ENCODE data around the gene PRODH2. TPM values are rescaled to one million over a fixed set of nuclear protein-coding genes. Genes with fewer than 3 reads are reported as not detected.

Gene PRODH2
- total and polyA plus RNA-seq, 2 of the 13 experiments (the other 11 are each of a cell fraction or from before 2014, with no cell fraction given) = 86.7 to 118 TPM

DNA sequence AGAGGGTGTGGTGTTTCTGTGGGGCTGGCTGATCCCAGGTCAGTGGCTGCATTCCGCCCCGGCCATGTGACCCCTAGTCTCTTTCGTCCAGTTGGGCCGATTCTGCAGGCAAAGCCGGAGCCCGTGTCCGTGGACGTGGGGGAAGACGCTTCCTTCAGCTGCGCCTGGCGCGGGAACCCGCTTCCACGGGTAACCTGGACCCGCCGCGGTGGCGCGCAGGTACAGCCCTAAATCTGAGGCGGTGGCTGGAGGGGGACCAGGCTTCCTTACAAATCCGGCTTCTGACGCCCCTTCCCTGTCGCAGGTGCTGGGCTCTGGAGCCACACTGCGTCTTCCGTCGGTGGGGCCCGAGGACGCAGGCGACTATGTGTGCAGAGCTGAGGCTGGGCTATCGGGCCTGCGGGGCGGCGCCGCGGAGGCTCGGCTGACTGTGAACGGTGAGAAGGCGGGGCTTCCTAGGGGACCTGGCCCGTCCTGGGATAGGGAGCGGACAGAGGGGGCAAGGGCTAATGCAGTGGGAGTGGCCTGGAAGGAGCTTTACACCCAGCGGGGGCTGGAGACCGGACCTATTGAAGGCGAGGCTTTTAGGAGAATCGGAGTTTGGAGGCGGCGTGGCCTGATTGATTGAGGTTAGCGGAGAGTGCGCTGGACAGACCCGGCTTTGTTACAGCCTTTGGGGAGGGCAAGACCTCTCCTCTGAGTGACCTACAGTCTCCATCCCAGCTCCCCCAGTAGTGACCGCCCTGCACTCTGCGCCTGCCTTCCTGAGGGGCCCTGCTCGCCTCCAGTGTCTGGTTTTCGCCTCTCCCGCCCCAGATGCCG is 48.4 kb upstream of the PRODH2 start (continued):
- no peak for TF ChIP-seq HMGXB3 (CRISPR knock-in tag; IDR thresholded peaks at IDR 0.05; ENCODE audit: borderline replicate concordance)
- TF ChIP-seq TBX2 (CRISPR knock-in tag; IDR thresholded peaks at IDR 0.05; ENCODE audit: borderline replicate concordance) = no peak
- TF ChIP-seq GPN1 (CRISPR knock-in tag; IDR thresholded peaks at IDR 0.05; ENCODE audit: borderline replicate concordance) = no peak
- TF ChIP-seq FOXP1 (IDR thresholded peaks at IDR 0.05) = no peak
- no peak for TF ChIP-seq FOXP1 (CRISPR knock-in tag; IDR thresholded peaks at IDR 0.05)
- no peak for TF ChIP-seq FIP1L1 (IDR thresholded peaks at IDR 0.05; ENCODE audit: borderline replicate concordance, insufficient read depth, low read depth, low read length)
- TF ChIP-seq SALL1 (CRISPR knock-in tag; IDR thresholded peaks at IDR 0.05) = no peak
- no peak for TF ChIP-seq ZNF331 (CRISPR knock-in tag; IDR thresholded peaks at IDR 0.05)
- no peak for TF ChIP-seq ZNF713 (CRISPR knock-in tag; IDR thresholded peaks at IDR 0.05)
- TF ChIP-seq, protein P1, sequence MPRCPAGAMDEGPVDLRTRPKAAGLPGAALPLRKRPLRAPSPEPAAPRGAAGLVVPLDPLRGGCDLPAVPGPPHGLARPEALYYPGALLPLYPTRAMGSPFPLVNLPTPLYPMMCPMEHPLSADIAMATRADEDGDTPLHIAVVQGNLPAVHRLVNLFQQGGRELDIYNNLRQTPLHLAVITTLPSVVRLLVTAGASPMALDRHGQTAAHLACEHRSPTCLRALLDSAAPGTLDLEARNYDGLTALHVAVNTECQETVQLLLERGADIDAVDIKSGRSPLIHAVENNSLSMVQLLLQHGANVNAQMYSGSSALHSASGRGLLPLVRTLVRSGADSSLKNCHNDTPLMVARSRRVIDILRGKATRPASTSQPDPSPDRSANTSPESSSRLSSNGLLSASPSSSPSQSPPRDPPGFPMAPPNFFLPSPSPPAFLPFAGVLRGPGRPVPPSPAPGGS (CRISPR knock-in tag; IDR thresholded peaks at IDR 0.05) = no peak
- TF ChIP-seq, protein P2, sequence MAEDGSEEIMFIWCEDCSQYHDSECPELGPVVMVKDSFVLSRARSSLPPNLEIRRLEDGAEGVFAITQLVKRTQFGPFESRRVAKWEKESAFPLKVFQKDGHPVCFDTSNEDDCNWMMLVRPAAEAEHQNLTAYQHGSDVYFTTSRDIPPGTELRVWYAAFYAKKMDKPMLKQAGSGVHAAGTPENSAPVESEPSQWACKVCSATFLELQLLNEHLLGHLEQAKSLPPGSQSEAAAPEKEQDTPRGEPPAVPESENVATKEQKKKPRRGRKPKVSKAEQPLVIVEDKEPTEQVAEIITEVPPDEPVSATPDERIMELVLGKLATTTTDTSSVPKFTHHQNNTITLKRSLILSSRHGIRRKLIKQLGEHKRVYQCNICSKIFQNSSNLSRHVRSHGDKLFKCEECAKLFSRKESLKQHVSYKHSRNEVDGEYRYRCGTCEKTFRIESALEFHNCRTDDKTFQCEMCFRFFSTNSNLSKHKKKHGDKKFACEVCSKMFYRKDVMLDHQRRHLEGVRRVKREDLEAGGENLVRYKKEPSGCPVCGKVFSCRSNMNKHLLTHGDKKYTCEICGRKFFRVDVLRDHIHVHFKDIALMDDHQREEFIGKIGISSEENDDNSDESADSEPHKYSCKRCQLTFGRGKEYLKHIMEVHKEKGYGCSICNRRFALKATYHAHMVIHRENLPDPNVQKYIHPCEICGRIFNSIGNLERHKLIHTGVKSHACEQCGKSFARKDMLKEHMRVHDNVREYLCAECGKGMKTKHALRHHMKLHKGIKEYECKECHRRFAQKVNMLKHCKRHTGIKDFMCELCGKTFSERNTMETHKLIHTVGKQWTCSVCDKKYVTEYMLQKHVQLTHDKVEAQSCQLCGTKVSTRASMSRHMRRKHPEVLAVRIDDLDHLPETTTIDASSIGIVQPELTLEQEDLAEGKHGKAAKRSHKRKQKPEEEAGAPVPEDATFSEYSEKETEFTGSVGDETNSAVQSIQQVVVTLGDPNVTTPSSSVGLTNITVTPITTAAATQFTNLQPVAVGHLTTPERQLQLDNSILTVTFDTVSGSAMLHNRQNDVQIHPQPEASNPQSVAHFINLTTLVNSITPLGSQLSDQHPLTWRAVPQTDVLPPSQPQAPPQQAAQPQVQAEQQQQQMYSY (CRISPR knock-in tag; IDR thresholded peaks at IDR 0.05) = no peak
- TF ChIP-seq ZNF24 (IDR thresholded peaks at IDR 0.05) = no peak
- no peak for TF ChIP-seq LCORL (IDR thresholded peaks at IDR 0.05)
- TF ChIP-seq LCORL (CRISPR knock-in tag; IDR thresholded peaks at IDR 0.05) = peak; percentile 57; the same call in 1 of the 2 replicates
- TF ChIP-seq, protein P3, sequence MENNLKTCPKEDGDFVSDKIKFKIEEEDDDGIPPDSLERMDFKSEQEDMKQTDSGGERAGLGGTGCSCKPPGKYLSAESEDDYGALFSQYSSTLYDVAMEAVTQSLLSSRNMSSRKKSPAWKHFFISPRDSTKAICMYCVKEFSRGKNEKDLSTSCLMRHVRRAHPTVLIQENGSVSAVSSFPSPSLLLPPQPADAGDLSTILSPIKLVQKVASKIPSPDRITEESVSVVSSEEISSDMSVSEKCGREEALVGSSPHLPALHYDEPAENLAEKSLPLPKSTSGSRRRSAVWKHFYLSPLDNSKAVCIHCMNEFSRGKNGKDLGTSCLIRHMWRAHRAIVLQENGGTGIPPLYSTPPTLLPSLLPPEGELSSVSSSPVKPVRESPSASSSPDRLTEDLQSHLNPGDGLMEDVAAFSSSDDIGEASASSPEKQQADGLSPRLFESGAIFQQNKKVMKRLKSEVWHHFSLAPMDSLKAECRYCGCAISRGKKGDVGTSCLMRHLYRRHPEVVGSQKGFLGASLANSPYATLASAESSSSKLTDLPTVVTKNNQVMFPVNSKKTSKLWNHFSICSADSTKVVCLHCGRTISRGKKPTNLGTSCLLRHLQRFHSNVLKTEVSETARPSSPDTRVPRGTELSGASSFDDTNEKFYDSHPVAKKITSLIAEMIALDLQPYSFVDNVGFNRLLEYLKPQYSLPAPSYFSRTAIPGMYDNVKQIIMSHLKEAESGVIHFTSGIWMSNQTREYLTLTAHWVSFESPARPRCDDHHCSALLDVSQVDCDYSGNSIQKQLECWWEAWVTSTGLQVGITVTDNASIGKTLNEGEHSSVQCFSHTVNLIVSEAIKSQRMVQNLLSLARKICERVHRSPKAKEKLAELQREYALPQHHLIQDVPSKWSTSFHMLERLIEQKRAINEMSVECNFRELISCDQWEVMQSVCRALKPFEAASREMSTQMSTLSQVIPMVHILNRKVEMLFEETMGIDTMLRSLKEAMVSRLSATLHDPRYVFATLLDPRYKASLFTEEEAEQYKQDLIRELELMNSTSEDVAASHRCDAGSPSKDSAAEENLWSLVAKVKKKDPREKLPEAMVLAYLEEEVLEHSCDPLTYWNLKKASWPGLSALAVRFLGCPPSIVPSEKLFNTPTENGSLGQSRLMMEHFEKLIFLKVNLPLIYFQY (CRISPR knock-in tag; IDR thresholded peaks at IDR 0.05; ENCODE audit: borderline replicate concordance) = peak; percentile 54; the same call in 1 of the 2 replicates
